Cardiac muscle cell (in vitro differentiated cells and primary cell): ENCODE measurements around the gene DR1. TPM values are rescaled to one million over a fixed set of nuclear protein-coding genes. Genes with fewer than 3 reads are reported as not detected.
"Not testable (repeated sequence)": the region's sequence is repeated elsewhere in the genome, so short reads cannot be mapped to it uniquely, and the experiment has no call there.

ENCODE experiments used
- DNase-seq, 2 donors: peaks; one replicate each; pipeline versions ENCODE4 v3.0.0 to v3.0.0-alpha.2; 2010 to 2017; ENCODE audit warnings: low read depth in 1 of 2, low spot score in 1 of 2
- H3K27ac ChIP-seq: fragments of 200-600 bp; sonication (generic); 2 replicates; pipeline ENCODE4 v1.5.1; 2016
- H3K27me3 ChIP-seq: fragments of 200-600 bp; sonication (generic); 2 replicates; pipeline ENCODE4 v1.6.0; 2016; ENCODE audit warnings: control low read depth
- H3K36me3 ChIP-seq: fragments of 200-600 bp; sonication (generic); 2 replicates; pipeline ENCODE4 v1.5.1; 2016; ENCODE audit warnings: control low read depth
- H3K4me1 ChIP-seq: fragments of 200-600 bp; sonication (generic); 2 replicates; pipeline ENCODE4 v1.8.1; 2017; ENCODE audit warnings: low read depth, mild to moderate bottlenecking, mixed run types
- H3K4me3 ChIP-seq: fragments of 200-600 bp; sonication (generic); 2 replicates; pipeline ENCODE4 v1.5.1; 2016; ENCODE audit warnings: mild to moderate bottlenecking
- H3K9me3 ChIP-seq: fragments of 200-600 bp; sonication (generic); 2 replicates; pipeline ENCODE4 v1.5.1; 2017; ENCODE audit warnings: low read depth, mild to moderate bottlenecking, control low read depth
- polyA plus RNA-seq: library from polyadenylated mRNA; unstranded; fragments of >200 nt; fragmentation: Nextera tagmentation; extraction: Ambion mirVana; gene quantifications from 2 replicates; pipeline ENCODE4 v1.2.1, GENCODE V29; 2016
- total RNA-seq: library from RNA; depleted of rRNA; stranded (reverse); fragments of >200 nt; gene quantifications from 2 replicates; pipeline ENCODE4 v1.2.3, GENCODE V29; 2016
- TF ChIP-seq, protein P1 (sequence below): IDR thresholded peaks from 2 replicates; pipeline ENCODE4 v1.5.1; 2012; ENCODE audit warnings: low read depth, mild to moderate bottlenecking, low read length

DR1 gene
- total and polyA plus RNA-seq, 2 experiments from 2014 or later: 16.1 to 21.8 TPM

- DNase-seq: peak in 1 of 2 donors; percentile 51
- TF ChIP-seq, protein P1, sequence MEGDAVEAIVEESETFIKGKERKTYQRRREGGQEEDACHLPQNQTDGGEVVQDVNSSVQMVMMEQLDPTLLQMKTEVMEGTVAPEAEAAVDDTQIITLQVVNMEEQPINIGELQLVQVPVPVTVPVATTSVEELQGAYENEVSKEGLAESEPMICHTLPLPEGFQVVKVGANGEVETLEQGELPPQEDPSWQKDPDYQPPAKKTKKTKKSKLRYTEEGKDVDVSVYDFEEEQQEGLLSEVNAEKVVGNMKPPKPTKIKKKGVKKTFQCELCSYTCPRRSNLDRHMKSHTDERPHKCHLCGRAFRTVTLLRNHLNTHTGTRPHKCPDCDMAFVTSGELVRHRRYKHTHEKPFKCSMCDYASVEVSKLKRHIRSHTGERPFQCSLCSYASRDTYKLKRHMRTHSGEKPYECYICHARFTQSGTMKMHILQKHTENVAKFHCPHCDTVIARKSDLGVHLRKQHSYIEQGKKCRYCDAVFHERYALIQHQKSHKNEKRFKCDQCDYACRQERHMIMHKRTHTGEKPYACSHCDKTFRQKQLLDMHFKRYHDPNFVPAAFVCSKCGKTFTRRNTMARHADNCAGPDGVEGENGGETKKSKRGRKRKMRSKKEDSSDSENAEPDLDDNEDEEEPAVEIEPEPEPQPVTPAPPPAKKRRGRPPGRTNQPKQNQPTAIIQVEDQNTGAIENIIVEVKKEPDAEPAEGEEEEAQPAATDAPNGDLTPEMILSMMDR: no peak
- H3K4me3 ChIP-seq: peak overlapping the region; percentile 81
Observed at GRCh38 chr1:93349231-93350135, 3.8 kb downstream of the DR1 start.

GRCh38 chr1:93350322-93350721 is 4.6 kb downstream of the DR1 start:
- DNase-seq: no peak
- Histone ChIP-seq H3K4me3 (no peak overlapping the region), H3K27ac (no peak overlapping the region), H3K27me3 (no peaks in the 10 kb centered on the region), H3K4me1 (peaks cover 26% of the 10 kb centered on the region), H3K9me3 (no peaks in the 10 kb centered on the region), H3K36me3 (peaks cover 16% of the 10 kb centered on the region)
- TF ChIP-seq, protein P1: no peak

More at GRCh38 chr1:93349231-93350135, 3.8 kb downstream of the DR1 start:
- Histone ChIP-seq H3K4me1 (peaks cover 26% of the 10 kb centered on the region), H3K36me3 (peaks cover 8% of the 10 kb centered on the region), H3K27ac (no peak overlapping the region), H3K9me3 (no peaks in the 10 kb centered on the region), H3K27me3 (no peaks in the 10 kb centered on the region)

DNA sequence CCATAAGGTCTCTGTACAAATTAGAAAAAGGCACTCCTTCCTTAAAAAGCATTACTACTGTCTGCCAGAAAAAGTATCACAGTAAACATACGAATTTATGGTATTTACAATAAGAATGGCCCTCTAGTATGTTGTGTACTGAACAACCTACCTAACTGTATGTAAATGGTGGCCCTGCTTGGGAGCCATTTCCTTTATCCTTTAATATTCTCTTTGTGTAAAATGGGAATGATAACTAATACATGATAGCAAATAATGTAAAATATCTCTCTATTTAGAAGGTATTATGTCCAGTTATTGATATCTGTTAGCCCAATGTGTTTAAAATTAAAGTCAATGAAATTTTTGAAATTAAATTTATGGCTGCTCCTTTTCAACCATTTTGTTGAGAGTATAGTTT is 5.2 kb downstream of the DR1 start:
- TF ChIP-seq, protein P1: no peak
- Histone ChIP-seq H3K9me3 (no peaks in the 10 kb centered on the region), H3K4me3 (no peak overlapping the region), H3K27me3 (no peaks in the 10 kb centered on the region), H3K4me1 (peaks cover 26% of the 10 kb centered on the region), H3K36me3 (peaks cover 16% of the 10 kb centered on the region), H3K27ac (no peak overlapping the region)
- DNase-seq: no peak

DNA sequence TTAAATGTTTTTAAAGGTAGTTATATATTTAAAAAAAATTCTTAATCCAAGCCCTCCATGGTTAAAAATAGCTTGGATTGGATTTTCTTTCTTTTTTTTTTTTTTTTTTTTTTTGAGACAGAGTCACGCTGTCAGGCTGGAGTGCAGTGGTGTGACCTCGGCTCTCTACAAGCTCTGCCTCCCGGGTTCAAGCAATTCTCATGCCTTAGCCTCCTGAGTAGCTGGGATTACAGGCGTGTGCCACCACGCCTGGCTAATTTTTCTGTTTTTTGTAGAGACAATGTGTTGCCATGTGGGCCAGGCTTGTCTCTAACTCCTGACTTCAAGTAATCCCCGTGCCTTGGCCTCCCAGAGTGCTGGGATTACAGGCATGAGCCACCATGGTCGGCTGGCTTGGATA is 5.6 kb downstream of the DR1 start:
- Histone ChIP-seq H3K36me3 (peaks cover 19% of the 10 kb centered on the region), H3K4me1 (peaks cover 26% of the 10 kb centered on the region)
- H3K27me3 ChIP-seq, H3K9me3 ChIP-seq, H3K4me3 ChIP-seq, DNase-seq, H3K27ac ChIP-seq: not testable (repeated sequence)

DNA sequence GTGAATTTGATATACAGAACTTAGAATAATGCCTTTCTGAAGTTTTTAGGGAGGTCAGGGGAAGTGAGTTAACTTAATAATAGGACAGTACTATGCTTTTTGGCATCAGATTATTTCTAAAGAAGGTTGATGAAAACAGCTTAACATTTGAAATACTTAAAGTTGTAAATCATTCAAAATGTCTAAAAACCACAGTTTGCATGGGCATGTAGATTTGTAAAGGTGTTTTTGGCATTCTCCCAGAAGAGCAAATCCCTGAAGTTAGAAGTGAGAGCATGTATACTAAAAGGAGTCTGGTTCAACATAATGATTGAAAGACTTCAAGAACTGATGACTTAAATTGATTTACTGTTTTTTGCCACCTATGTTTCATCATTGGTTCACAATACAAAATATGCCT is 6.7 kb downstream of the DR1 start:
- Histone ChIP-seq H3K4me3 (no peak overlapping the region), H3K4me1 (peaks cover 26% of the 10 kb centered on the region), H3K9me3 (no peaks in the 10 kb centered on the region), H3K27ac (no peak overlapping the region), H3K36me3 (peaks cover 20% of the 10 kb centered on the region), H3K27me3 (no peaks in the 10 kb centered on the region)
- DNase-seq: no peak
- TF ChIP-seq, protein P1: no peak

DNA sequence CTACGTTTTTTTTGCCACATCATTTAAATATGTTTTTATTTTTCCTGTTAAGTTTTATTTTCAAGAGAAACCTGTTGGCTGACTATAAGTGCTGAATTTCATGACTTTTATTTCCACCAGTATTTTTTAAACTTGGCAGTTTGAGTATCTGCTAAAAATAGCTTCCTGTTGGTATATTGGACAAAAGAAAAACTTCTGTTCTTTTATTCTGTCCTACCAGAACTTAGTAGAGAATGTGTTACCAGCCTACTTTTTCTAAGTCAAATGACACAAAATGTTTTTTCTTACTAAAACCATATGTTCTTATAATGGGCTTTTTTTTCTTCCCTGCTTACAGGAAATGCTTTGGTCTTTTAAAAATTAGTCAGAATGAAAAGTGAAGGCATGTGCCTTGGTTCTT is 7.6 kb downstream of the DR1 start:
- H3K27me3 ChIP-seq: no peaks in the 10 kb centered on the region
- DNase-seq: peak in 1 of 2 donors; percentile 15
- no peak overlapping the region for H3K27ac ChIP-seq
- H3K9me3 ChIP-seq: no peaks in the 10 kb centered on the region
- no peak overlapping the region for H3K4me3 ChIP-seq
- peaks cover 23% of the 10 kb centered on the region for H3K36me3 ChIP-seq
- TF ChIP-seq, protein P1: no peak
- peaks cover 23% of the 10 kb centered on the region for H3K4me1 ChIP-seq
